H9 (cell line): Measurements from ENCODE around the gene LBX2. TPM values are rescaled to one million over a fixed set of nuclear protein-coding genes. Genes with fewer than 3 reads are reported as not detected.

Experiments
- DNase-seq: peaks from one replicate; pipeline ENCODE4 v3.0.0-alpha.2; 2017
- H2AFZ ChIP-seq: one replicate; pipeline ENCODE4 v1.6.1; 2013; ENCODE audit warnings: mild to moderate bottlenecking, low read length, control low read depth, moderate library complexity
- H2AK5ac ChIP-seq: 2 replicates; pipeline ENCODE4 v1.6.1; 2013; ENCODE audit warnings: low read length, control low read depth, mixed read lengths; ENCODE audit not compliant: insufficient read length
- H2BK120ac ChIP-seq: one replicate; pipeline ENCODE4 v1.6.1; 2013; ENCODE audit warnings: low read depth, mild to moderate bottlenecking, low read length, control low read depth, inconsistent platforms; ENCODE audit not compliant: poor library complexity, severe bottlenecking
- H2BK12ac ChIP-seq: 2 replicates; pipeline ENCODE4 v1.6.1; 2013; ENCODE audit warnings: low read length, control low read depth, mixed read lengths, low read depth; ENCODE audit not compliant: insufficient read length
- H2BK15ac ChIP-seq: 2 replicates; pipeline ENCODE4 v1.6.1; 2013; ENCODE audit warnings: low read depth, low read length, control low read depth
- H2BK20ac ChIP-seq: one replicate; pipeline ENCODE4 v1.6.1; 2013; ENCODE audit warnings: low read depth, mild to moderate bottlenecking, low read length, control low read depth, inconsistent platforms; ENCODE audit not compliant: poor library complexity, severe bottlenecking
- H2BK5ac ChIP-seq: 2 replicates; pipeline ENCODE4 v1.6.1; 2013; ENCODE audit warnings: low read length, control low read depth, mixed read lengths; ENCODE audit not compliant: insufficient read length
- H3K14ac ChIP-seq: 2 replicates; pipeline ENCODE4 v1.6.1; 2013; ENCODE audit warnings: low read length, control low read depth; ENCODE audit not compliant: insufficient read depth
- H3K18ac ChIP-seq: 2 replicates; pipeline ENCODE4 v1.6.1; 2013; ENCODE audit warnings: low read depth, mild to moderate bottlenecking, mixed read lengths, low read length, control low read depth; ENCODE audit not compliant: insufficient read length
- H3K23ac ChIP-seq: 2 replicates; pipeline ENCODE4 v1.6.1; 2013; ENCODE audit warnings: low read length, control low read depth, mixed read lengths, low read depth; ENCODE audit not compliant: insufficient read length
- H3K23me2 ChIP-seq: 2 replicates; pipeline ENCODE4 v1.6.1; 2013; ENCODE audit warnings: low read depth, mild to moderate bottlenecking, mixed read lengths, low read length, control low read depth; ENCODE audit not compliant: insufficient read length, poor library complexity, severe bottlenecking
- H3K27ac ChIP-seq: 2 replicates; pipeline ENCODE4 v1.5.1; 2013; ENCODE audit warnings: low read length, control low read depth, mixed read lengths, low read depth; ENCODE audit not compliant: insufficient read length
- H3K27me3 ChIP-seq: 2 replicates; pipeline ENCODE4 v1.6.1; 2013; ENCODE audit warnings: low read length, control low read depth, inconsistent platforms; ENCODE audit not compliant: insufficient read depth
- H3K4ac ChIP-seq: 2 replicates; pipeline ENCODE4 v1.6.1; 2013; ENCODE audit warnings: low read depth, mild to moderate bottlenecking, control low read depth, inconsistent platforms, low read length, moderate library complexity
- H3K4me1 ChIP-seq: 2 replicates; pipeline ENCODE4 v1.6.1; 2013; ENCODE audit warnings: low read length, control low read depth, inconsistent platforms; ENCODE audit not compliant: insufficient read depth
- H3K4me2 ChIP-seq: 2 replicates; pipeline ENCODE4 v1.6.1; 2013; ENCODE audit warnings: low read length, control low read depth, mixed read lengths; ENCODE audit not compliant: insufficient read length, insufficient read depth
- H3K56ac ChIP-seq: 2 replicates; pipeline ENCODE4 v1.6.1; 2013; ENCODE audit warnings: low read depth, mild to moderate bottlenecking, mixed read lengths, low read length, control low read depth; ENCODE audit not compliant: insufficient read length
- H3K79me1 ChIP-seq: 2 replicates; pipeline ENCODE4 v1.6.1; 2013; ENCODE audit warnings: low read depth, mild to moderate bottlenecking, moderate library complexity, low read length, control low read depth, inconsistent platforms; ENCODE audit not compliant: insufficient read depth, poor library complexity, severe bottlenecking
- H3K79me2 ChIP-seq: 2 replicates; pipeline ENCODE4 v1.6.1; 2013; ENCODE audit warnings: low read length, control low read depth, inconsistent platforms; ENCODE audit not compliant: insufficient read depth
- H3K9ac ChIP-seq: 2 replicates; pipeline ENCODE4 v1.6.1; 2013; ENCODE audit warnings: low read length, control low read depth, mixed read lengths; ENCODE audit not compliant: insufficient read length; ENCODE audit errors: extremely low read depth
- H3K9me3 ChIP-seq: one replicate; pipeline ENCODE4 v1.6.1; 2013; ENCODE audit warnings: low read depth, low read length, inconsistent platforms; ENCODE audit not compliant: control insufficient read depth
- H3T11ph ChIP-seq: one replicate; pipeline ENCODE4 v1.6.1; 2013; ENCODE audit warnings: mild to moderate bottlenecking, low read length, control low read depth, inconsistent platforms
- H4K20me1 ChIP-seq: one replicate; pipeline ENCODE4 v1.6.1; 2013; ENCODE audit not compliant: control insufficient read depth, insufficient read length, insufficient read depth
- H4K5ac ChIP-seq: 2 replicates; pipeline ENCODE4 v1.6.1; 2013; ENCODE audit warnings: low read depth, mild to moderate bottlenecking, mixed read lengths, low read length, control low read depth; ENCODE audit not compliant: insufficient read length
- H4K8ac ChIP-seq: replicated peaks from 2 replicates; pipeline ENCODE4 v1.6.1; 2013; ENCODE audit warnings: low read length, control low read depth, mixed read lengths, low read depth; ENCODE audit not compliant: insufficient read length
- H4K91ac ChIP-seq: 2 replicates; pipeline ENCODE4 v1.6.1; 2013; ENCODE audit warnings: low read depth, mild to moderate bottlenecking, moderate library complexity, mixed read lengths, low read length, control low read depth; ENCODE audit not compliant: insufficient read length
- H3K27ac Mint-ChIP-seq, 3 experiments: 2 replicates in 2 of 3; 3 replicates in 1 of 3; pipeline ENCODE4 v1.8.0; 2020 to 2021; ENCODE audit warnings: mixed read lengths in 3 of 3, mild to moderate bottlenecking in 1 of 3, moderate library complexity in 1 of 3
- H3K27me3 Mint-ChIP-seq: 2 replicates; pipeline ENCODE4 v1.8.0; 2021; ENCODE audit warnings: low read depth, mild to moderate bottlenecking, moderate library complexity, mixed read lengths
- H3K36me3 Mint-ChIP-seq, 3 experiments: 2 replicates in 2 of 3; 3 replicates in 1 of 3; pipeline ENCODE4 v1.8.0; 2020 to 2021; ENCODE audit warnings: low read depth in 3 of 3, mixed read lengths in 3 of 3; ENCODE audit not compliant: insufficient read depth in 1 of 3
- H3K4me1 Mint-ChIP-seq, 2 experiments: 2 replicates each; pipeline ENCODE4 v1.8.0; 2020; ENCODE audit warnings: mixed read lengths in 2 of 2
- H3K4me3 Mint-ChIP-seq, 2 experiments: 2 replicates in 1 of 2; 3 replicates in 1 of 2; pipeline ENCODE4 v1.8.0; 2020 to 2021; ENCODE audit warnings: mild to moderate bottlenecking in 2 of 2, mixed read lengths in 2 of 2, moderate library complexity in 1 of 2
- H3K9me3 Mint-ChIP-seq, 2 experiments: 2 replicates in 1 of 2; 3 replicates in 1 of 2; pipeline ENCODE4 v1.8.0; 2020; ENCODE audit warnings: mild to moderate bottlenecking in 2 of 2, mixed read lengths in 2 of 2, moderate library complexity in 1 of 2
- CTCF ChIP-seq: fragments of 200-600 bp; sonication (generic); conservative IDR thresholded peaks from 3 replicates; pipeline ENCODE4 v1.8.0; 2021; ENCODE audit warnings: antibody characterized with exemption, mild to moderate bottlenecking
- WGBS: extraction: QIAGEN DNeasy Blood & Tissue Kit; methylation state at CpG from one replicate; pipeline ENCODE4 v1.1.7; 2013; ENCODE audit warnings: missing lambda C conversion rate, low lambda C conversion rate, mixed read lengths; ENCODE audit not compliant: insufficient read length; ENCODE audit errors: extremely low coverage; 5-methylcytosine and 5-hydroxymethylcytosine counted together
- total RNA-seq: library from RNA; stranded (reverse); gene quantifications from 2 replicates; pipeline ENCODE4 v1.2.1, GENCODE V29; 2021

LBX2 gene
- total RNA-seq, 1 experiment from 2014 or later = 1.1 TPM

- H3K27ac Mint-ChIP-seq = peak overlapping the region; percentile 99 to 100 (median 99); a peak in 6 of 7 replicates
- no peak overlapping the region for H3T11ph ChIP-seq
- no peak for DNase-seq
Observed at GRCh38 chr2:74481961-74482800, 17.2 kb downstream of the LBX2 start.

More at GRCh38 chr2:74481961-74482800, 17.2 kb downstream of the LBX2 start:
- peak overlapping the region; percentile 81 for H3K4me2 ChIP-seq
- TF ChIP-seq CTCF = no peak
- H2AFZ ChIP-seq = no peak overlapping the region
- H3K14ac ChIP-seq = peak overlapping the region; percentile 87
- H2BK5ac ChIP-seq = no peak overlapping the region
- H4K20me1 ChIP-seq = no peaks in the 10 kb centered on the region
- H3K9me3 ChIP-seq = no peaks in the 10 kb centered on the region
- no peak overlapping the region for H2BK120ac ChIP-seq
- no peaks in the 10 kb centered on the region for H3K9me3 Mint-ChIP-seq
- H3K79me1 ChIP-seq = no peaks in the 10 kb centered on the region
- no peaks in the 10 kb centered on the region for H3K79me2 ChIP-seq
- H3K23me2 ChIP-seq = peaks cover 8% of the 10 kb centered on the region
- peaks cover 7 to 44% (median 41%) of the 10 kb centered on the region in 3 experiments for H3K36me3 Mint-ChIP-seq
- no peak overlapping the region for H2BK20ac ChIP-seq
- H3K9ac ChIP-seq = peak overlapping the region; percentile 41
- no peak overlapping the region for H4K91ac ChIP-seq
- H3K56ac ChIP-seq = no peak overlapping the region
- no peak overlapping the region for H4K5ac ChIP-seq
- peaks cover 9 to 13% of the 10 kb centered on the region in 2 experiments for H3K4me1 Mint-ChIP-seq
- no peaks in the 10 kb centered on the region for H3K27me3 Mint-ChIP-seq
- H3K27me3 ChIP-seq = no peaks in the 10 kb centered on the region
- no peak overlapping the region for H4K8ac ChIP-seq
- no peak overlapping the region for H3K27ac ChIP-seq
- no CpG with 5 or more reads among the region's 80 CpGs for WGBS
- H2BK12ac ChIP-seq = no peak overlapping the region
- H3K4ac ChIP-seq = no peak overlapping the region
- H2BK15ac ChIP-seq = no peak overlapping the region
- peak overlapping the region; percentile 78 for H3K18ac ChIP-seq
- H3K23ac ChIP-seq = no peak overlapping the region
- H3K4me1 ChIP-seq = no peaks in the 10 kb centered on the region
- H3K4me3 Mint-ChIP-seq = peak overlapping the region; percentile 100
- no peak overlapping the region for H2AK5ac ChIP-seq
